PC-3 (cell line): ENCODE results near the gene BEX5. TPM values are rescaled to one million over a fixed set of nuclear protein-coding genes. Genes with fewer than 3 reads are reported as not detected.

Experiments
- ATAC-seq: fragments of 200-7000 bp; cut with Tn5 transposase; 2 replicates; pipeline ENCODE4 v1.9.1; 2020; ENCODE audit warnings: mild to moderate bottlenecking, moderate library complexity
- Bru-seq: library from RNA; stranded (reverse); fragments of 400-500 nt; gene quantifications from one replicate; lab custom pipeline; 2021; lab: Mats Ljungman, UMichigan
- BruChase-seq, 2 experiments: library from RNA; stranded (reverse); fragments of 400-500 nt; gene quantifications; one replicate each; lab custom pipeline; 2021; lab: Mats Ljungman, UMichigan
- BruUV-seq: library from RNA; stranded (reverse); fragments of 400-500 nt; replicated peaks from 2 replicates; lab custom pipeline; 2021; lab: Mats Ljungman, UMichigan
- CTCF ChIA-PET: fragments of 300-600 bp; sonication (Branson Sonifier 250); formaldehyde crosslinking; loops from one replicate; lab custom pipeline; 2022; ENCODE audit warnings: antibody characterized with exemption; lab: Charles Lee
- POLR2A ChIA-PET: fragments of 300-600 bp; sonication (Branson Sonifier 250); formaldehyde crosslinking; loops from one replicate; lab custom pipeline; 2022; ENCODE audit warnings: antibody characterized with exemption; ENCODE audit not compliant: unreplicated experiment; lab: Charles Lee
- DNase-seq: peaks from one replicate; pipeline ENCODE4 v3.0.0-alpha.2; 2015
- H2AFZ ChIP-seq: fragments of 300-600 bp; sonication (generic); 2 replicates; pipeline ENCODE4 v1.6.0; 2016; ENCODE audit warnings: antibody characterized with exemption, low read length
- H3F3A ChIP-seq: fragments of 300-600 bp; sonication (generic); one replicate; pipeline ENCODE4 v1.6.0; 2017; ENCODE audit warnings: antibody characterized with exemption, low read length, control low read depth, mild to moderate bottlenecking; ENCODE audit not compliant: unreplicated experiment
- H3K27ac ChIP-seq: fragments of 300-600 bp; sonication (generic); 2 replicates; pipeline ENCODE4 v1.5.1; 2016; ENCODE audit warnings: mild to moderate bottlenecking, low read length
- H3K27me3 ChIP-seq: fragments of 300-600 bp; sonication (generic); 2 replicates; pipeline ENCODE4 v1.6.1; 2016; ENCODE audit warnings: low read length, mixed read lengths
- H3K36me3 ChIP-seq: fragments of 300-600 bp; sonication (generic); 2 replicates; pipeline ENCODE4 v1.6.1; 2016; ENCODE audit warnings: low read depth, mixed run types, low read length, mixed read lengths
- H3K4me1 ChIP-seq: fragments of 300-600 bp; sonication (generic); 2 replicates; pipeline ENCODE4 v1.5.1; 2016; ENCODE audit warnings: low read length; ENCODE audit not compliant: insufficient read depth
- H3K4me2 ChIP-seq: fragments of 300-600 bp; sonication (generic); 2 replicates; pipeline ENCODE4 v1.6.0; 2016; ENCODE audit warnings: low read length
- H3K4me3 ChIP-seq: fragments of 300-600 bp; sonication (generic); 2 replicates; pipeline ENCODE4 v1.5.1; 2016; ENCODE audit warnings: mild to moderate bottlenecking, low read length, mixed read lengths
- H3K79me2 ChIP-seq: fragments of 300-600 bp; sonication (generic); 2 replicates; pipeline ENCODE4 v1.6.1; 2017; ENCODE audit warnings: low read length, mixed read lengths
- H3K9ac ChIP-seq: fragments of 300-600 bp; sonication (generic); 2 replicates; pipeline ENCODE4 v1.6.0; 2016; ENCODE audit warnings: mild to moderate bottlenecking, low read length
- H3K9me2 ChIP-seq: fragments of 300-600 bp; sonication (generic); replicated peaks from 2 replicates; pipeline ENCODE4 v1.6.1; 2016; ENCODE audit warnings: mixed run types, low read length, mixed read lengths
- H3K9me3 ChIP-seq: fragments of 300-600 bp; sonication (generic); 2 replicates; pipeline ENCODE4 v1.6.1; 2016; ENCODE audit warnings: low read length, mixed read lengths
- H4K20me1 ChIP-seq: fragments of 300-600 bp; sonication (generic); 2 replicates; pipeline ENCODE4 v1.6.1; 2016; ENCODE audit warnings: low read length, mixed read lengths
- CTCF ChIP-seq: fragments of 300-600 bp; sonication (generic); conservative IDR thresholded peaks from 2 replicates; pipeline ENCODE4 v1.5.1; 2017; ENCODE audit warnings: antibody characterized with exemption, low read depth, mild to moderate bottlenecking, low read length
- EZH2 ChIP-seq: fragments of 300-600 bp; sonication (generic); IDR thresholded peaks from one replicate; pipeline ENCODE4 v1.6.1; 2017; ENCODE audit warnings: antibody characterized with exemption, mild to moderate bottlenecking, low read length; ENCODE audit not compliant: unreplicated experiment
- EZH2phosphoT487 ChIP-seq: fragments of 300-600 bp; sonication (generic); IDR thresholded peaks from 2 replicates; pipeline ENCODE4 v1.6.1; 2018; ENCODE audit warnings: mild to moderate bottlenecking, antibody characterized with exemption, low read length, borderline replicate concordance
- intact Hi-C: fragments of 100-400 bp; cut with micrococcal nuclease; formaldehyde crosslinking; loops from 2 replicates; pipeline ENCODE4 v1.9.0; 2023
- long read RNA-seq: library from polyadenylated mRNA; unstranded; transcript quantifications from one replicate; pipeline ENCODE4 v2.0.0, GENCODE V29; 2021; ENCODE audit not compliant: unreplicated experiment
- total RNA-seq: library from RNA; depleted of rRNA; stranded (reverse); fragments of >200 nt; gene quantifications from 2 replicates; pipeline ENCODE4 v1.2.3, GENCODE V29; 2014; rRNA removed

The BEX5 gene
- total RNA-seq (0.18 TPM in 1 of 2 replicates, not detected in the other), Bru-seq, nascent RNA (percentile 27 among the genes with signal in this experiment), BruChase-seq, experiment 1, labeled RNA remaining after a 6-hour chase (percentile 43 among the genes with signal in this experiment), BruChase-seq, experiment 2, labeled RNA remaining after a 2-hour chase (not detected)
- long read RNA-seq: 0 reads

GRCh38 chrX:102155806-102156179 lies at the start of gene BEX5:
TSS of gene BEX5 (minus strand) at chrX:102155977. CDS start at chrX:102154265, 1,712 bp downstream.
- ChIA-PET POLR2A (no interaction called here), CTCF (no interaction called here)
- Histone ChIP-seq H4K20me1 (no peaks in the 10 kb centered on the region), H3K4me1 (no peaks in the 10 kb centered on the region), H3K9me2 (no peaks in the 10 kb centered on the region), H3K27me3 (peaks cover 13% of the 10 kb centered on the region), H3K27ac (no peak within 1 kb of the TSS), H3K9ac (no peak within 1 kb of the TSS), H3F3A (no peaks in the 10 kb centered on the region), H3K79me2 (no peaks in the 10 kb centered on the region), H2AFZ (peak within 1 kb of the TSS; percentile 53), H3K36me3 (no peaks in the 10 kb centered on the region), H3K9me3 (no peaks in the 10 kb centered on the region), H3K4me2 (peak within 1 kb of the TSS; percentile 74), H3K4me3 (peak within 1 kb of the TSS; percentile 62)
- ATAC-seq (peak; percentile 42), DNase-seq (peak; percentile 28)
- intact Hi-C loops: no loop called here
- no peak for TF ChIP-seq CTCF
- no peak for TF ChIP-seq EZH2phosphoT487
- TF ChIP-seq EZH2: no peak
- no TSS peak for BruUV-seq

- Histone ChIP-seq H3K4me2 (no peak overlapping the region), H3F3A (no peaks in the 10 kb centered on the region), H3K79me2 (no peaks in the 10 kb centered on the region), H3K27me3 (no peaks in the 10 kb centered on the region), H3K9me2 (no peaks in the 10 kb centered on the region), H3K9ac (no peak overlapping the region), H3K36me3 (no peaks in the 10 kb centered on the region), H3K4me3 (no peak overlapping the region), H3K4me1 (no peaks in the 10 kb centered on the region), H3K27ac (no peak overlapping the region), H2AFZ (no peak overlapping the region), H4K20me1 (no peaks in the 10 kb centered on the region), H3K9me3 (no peaks in the 10 kb centered on the region)
- ChIA-PET POLR2A (no interaction called here), CTCF (no interaction called here)
- BruUV-seq: no TSS peak
- ATAC-seq (no peak), DNase-seq (no peak)
- TF ChIP-seq EZH2phosphoT487: no peak
- intact Hi-C loops: no loop called here
Observed at GRCh38 chrX:102185967-102186720, 30.4 kb upstream of the BEX5 start.

GRCh38 chrX:102154900-102155805 lies 624 bp downstream of the BEX5 start:
- intact Hi-C loops: no loop called here
- no peak for DNase-seq
- Histone ChIP-seq H3K36me3 (no peaks in the 10 kb centered on the region), H3K9me3 (no peaks in the 10 kb centered on the region), H4K20me1 (no peaks in the 10 kb centered on the region), H3K27me3 (peaks cover 13% of the 10 kb centered on the region), H3K4me2 (peak overlapping the region; percentile 74), H3F3A (no peaks in the 10 kb centered on the region), H3K9ac (no peak overlapping the region), H3K4me3 (peak overlapping the region; percentile 62), H3K4me1 (no peaks in the 10 kb centered on the region), H2AFZ (peak overlapping the region; percentile 53), H3K27ac (no peak overlapping the region), H3K9me2 (no peaks in the 10 kb centered on the region), H3K79me2 (no peaks in the 10 kb centered on the region)
- TF ChIP-seq EZH2: no peak
- no peak for TF ChIP-seq EZH2phosphoT487
- no peak for TF ChIP-seq CTCF
- POLR2A ChIA-PET: no interaction called here
- no peak for ATAC-seq
- BruUV-seq: no TSS peak
- CTCF ChIA-PET: no interaction called here
